Left kidney (tissue), 2 donors: ENCODE data around the gene TMEM87B. TPM values are rescaled to one million over a fixed set of nuclear protein-coding genes. Genes with fewer than 3 reads are reported as not detected.
"Not testable (repeated sequence)": the region's sequence is repeated elsewhere in the genome, so short reads cannot be mapped to it uniquely, and the experiment has no call there.

Source experiments
- DNase-seq: peaks from one replicate; pipeline ENCODE4 v3.0.0-alpha.2; 2013
- polyA plus RNA-seq: library from polyadenylated mRNA; unstranded; fragments of 120-200 nt; gene quantifications from one replicate; pipeline ENCODE4 v1.2.1, GENCODE V29; 2013; ENCODE audit not compliant: insufficient read length

TMEM87B gene
- polyA plus RNA-seq, 1 donor = 29.9 TPM

DNA sequence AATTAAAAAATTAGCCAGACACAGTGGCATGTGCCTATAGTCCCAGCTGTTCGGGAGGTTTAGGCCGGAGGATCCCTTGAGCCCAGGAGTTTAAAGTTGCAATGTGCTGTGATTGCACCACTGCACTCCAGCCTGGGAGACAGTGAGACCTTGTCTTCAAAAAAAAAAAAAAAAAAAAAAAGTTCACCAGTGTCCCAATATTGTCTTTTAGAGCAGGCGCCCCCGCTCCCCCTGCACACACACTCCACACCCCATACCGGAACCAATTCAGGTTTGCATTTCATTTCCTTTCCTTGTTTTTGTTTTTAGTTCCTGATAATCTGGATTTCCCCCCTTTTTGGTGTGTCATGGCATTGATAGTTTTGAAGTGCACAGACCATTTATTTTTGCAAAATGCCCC is 10.4 kb downstream of the TMEM87B start:
- DNase-seq = no peak

DNA sequence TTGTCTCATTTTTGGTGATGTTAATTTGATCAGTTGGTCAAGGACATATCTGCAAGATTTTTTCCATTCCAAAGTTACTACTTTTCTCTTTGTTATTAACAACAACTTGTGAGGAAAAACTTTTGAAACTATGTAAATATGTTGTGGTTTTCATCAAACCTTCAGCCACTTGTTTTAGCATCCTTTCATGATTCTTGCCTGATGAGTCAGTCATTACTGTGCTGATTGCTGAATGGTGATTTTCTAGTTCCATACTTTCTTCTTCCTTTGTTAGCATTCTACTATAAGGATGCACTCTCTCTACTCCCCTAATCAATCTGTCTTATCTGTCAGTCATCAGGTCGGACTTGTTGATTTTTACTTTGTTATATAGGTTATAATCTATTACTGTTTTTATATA is 10.9 kb downstream of the TMEM87B start:
- DNase-seq = no peak

DNA sequence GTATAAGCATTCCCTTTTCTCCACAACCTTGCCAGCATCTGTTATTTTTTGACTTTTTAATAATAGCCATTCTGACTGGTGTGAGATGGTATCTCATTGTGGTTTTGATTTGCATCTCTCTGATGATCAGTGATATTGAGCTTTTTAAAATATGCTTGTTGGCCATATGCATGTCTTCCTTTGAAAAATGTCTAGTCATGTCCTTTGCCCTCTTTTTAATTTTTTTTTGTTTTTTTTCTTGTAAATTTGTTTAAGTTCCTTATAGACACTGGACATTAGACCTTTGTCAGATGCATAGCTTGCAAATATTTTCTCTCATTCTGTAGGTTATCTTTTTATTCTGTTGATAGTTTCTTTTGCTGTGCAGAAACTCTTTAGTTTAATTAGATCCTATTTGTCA is 14.7 kb downstream of the TMEM87B start:
- DNase-seq = not testable (repeated sequence)

DNA sequence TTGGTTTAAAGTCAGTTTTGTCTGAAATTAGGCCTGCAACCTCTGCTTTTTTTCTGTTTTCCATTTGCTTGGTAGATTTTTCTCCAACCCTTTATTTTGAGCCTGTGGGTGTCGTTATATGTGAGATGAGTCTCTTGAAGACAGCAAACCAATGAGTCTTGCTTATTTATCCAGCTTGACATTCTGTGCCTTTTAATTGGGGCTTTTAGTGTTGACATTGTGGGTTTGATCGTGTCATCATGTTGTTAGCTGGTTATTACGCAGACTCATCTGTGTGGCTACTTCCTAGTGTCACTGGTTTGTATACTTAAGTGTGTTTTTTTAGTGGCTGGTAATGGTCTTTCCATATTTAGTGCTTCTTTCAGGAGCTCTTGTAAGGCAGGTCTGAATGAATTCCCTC is 18.8 kb downstream of the TMEM87B start:
- DNase-seq = no peak

DNA sequence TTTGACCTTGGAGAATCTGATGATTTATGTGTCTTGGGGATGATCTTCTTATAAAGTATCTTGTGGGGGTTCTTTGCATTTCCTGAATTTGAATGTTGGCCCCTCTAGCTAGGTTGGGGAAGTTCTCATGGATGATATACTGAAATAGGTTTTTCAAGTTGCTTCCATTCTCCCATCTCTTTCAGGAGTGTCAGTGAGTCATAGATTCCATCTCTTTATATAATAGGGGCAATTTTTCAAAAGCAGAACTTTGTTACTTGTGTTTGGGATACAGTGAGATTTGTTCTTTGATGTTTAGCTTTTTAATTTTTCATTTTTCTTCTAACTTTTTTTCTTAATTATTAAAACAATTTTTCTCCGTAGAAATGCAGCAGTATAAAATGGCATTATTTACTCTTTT is 19.4 kb downstream of the TMEM87B start:
- DNase-seq = no peak

DNA sequence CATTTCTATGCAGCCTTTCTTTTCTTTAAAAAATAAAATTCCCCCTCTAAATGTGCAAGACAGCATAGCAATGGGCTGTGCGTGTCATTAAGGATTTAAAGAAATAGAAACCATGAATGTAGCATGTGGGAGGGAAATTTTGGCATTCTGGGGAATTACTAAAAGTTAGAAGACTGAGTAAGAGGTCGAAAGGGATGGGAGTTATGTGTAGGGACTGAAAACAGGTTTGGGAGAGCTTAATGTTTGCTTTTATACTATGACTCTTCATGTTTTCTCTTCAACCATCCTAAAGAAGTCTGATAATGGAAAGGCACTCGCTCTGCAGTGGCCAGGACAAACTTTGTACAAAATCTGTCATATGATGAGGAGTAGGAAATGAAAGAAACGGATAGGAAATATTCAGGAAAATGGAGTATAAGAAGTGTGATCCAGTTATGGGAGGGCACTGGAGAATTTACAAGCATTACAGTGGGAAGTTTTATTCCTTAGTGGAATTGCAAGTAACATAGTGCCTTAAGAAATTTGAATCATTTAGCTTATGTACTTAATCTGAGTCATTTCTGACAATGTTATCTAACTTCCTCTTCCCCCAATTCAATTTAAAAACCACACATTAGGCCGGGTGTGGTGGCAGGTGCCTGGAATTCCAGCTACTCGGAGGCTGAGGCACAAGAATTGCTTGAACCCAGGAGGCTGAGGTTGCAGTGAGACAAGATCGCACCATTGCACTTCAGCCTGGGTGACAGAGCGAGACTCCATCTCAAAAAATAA is 20.6 kb downstream of the TMEM87B start:
- no peak for DNase-seq

DNA sequence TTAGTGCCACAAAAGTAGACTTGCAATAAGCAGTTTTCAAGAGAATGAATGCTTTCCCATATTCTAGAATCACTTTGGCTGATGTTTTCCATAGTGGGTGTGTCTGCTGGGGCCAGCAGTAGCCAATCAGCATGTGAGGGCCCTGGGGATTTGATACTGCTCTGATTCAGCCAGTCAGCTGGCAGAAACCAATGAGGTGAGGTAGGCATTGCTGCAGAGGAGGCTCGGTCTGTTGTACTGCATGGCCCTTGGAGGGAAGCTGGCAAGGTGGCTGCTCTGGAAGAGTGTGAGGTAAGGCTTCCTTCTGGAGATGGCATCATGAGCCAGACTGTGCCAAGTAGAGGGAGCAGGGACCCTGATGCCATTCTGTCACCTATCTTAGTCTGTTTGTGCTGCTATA is 22.7 kb downstream of the TMEM87B start:
- DNase-seq = no peak

DNA sequence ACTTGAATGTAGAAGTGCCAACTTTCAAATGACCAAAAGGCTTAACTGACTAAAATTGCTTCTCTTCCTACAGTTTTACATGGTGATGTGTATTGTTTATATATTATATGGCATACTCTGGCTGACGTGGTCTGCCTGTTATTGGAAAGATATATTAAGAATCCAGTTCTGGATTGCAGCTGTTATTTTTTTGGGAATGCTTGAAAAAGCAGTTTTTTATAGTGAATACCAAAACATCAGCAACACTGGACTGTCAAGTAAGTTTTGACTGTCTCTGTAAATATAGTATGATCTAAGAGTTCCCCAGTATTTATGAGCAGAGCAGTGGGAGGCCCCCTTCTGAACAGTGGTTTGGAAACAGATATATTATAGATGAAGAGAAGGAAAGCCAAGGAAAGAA is 26.2 kb downstream of the TMEM87B start:
- DNase-seq = no peak

DNA sequence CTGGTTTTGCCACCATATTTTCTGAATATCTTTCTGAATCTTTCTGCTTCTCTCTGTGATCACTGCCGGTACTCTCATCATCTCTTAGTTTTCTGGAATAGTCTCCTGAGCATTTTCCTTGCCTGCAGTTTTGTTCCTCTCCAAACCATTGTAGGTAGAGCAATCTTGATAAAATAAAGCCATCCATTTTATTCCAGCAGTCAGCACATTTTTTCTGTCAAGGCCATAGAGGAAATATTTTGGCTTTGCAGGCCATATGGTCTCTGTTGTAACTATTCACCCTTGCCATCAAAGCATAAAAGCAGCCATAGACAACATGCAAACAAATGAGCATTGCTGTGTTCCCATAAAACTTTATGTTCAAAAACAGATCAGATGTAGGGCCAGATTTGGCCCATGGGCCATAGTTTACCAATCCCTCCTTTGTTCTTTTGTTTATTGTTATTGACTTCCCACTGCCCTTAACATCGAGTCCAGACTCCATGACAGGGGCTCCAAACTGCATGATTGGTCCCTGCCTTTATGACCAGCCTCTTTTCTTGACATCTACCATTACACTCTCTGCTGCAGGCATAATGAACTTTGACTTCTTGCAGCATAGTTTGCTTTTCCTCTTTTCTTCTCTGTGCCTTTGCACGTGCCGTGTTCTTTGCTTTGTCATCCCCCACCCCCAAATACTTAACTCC is 29.8 kb downstream of the TMEM87B start:
- DNase-seq = peak; percentile 38

DNA sequence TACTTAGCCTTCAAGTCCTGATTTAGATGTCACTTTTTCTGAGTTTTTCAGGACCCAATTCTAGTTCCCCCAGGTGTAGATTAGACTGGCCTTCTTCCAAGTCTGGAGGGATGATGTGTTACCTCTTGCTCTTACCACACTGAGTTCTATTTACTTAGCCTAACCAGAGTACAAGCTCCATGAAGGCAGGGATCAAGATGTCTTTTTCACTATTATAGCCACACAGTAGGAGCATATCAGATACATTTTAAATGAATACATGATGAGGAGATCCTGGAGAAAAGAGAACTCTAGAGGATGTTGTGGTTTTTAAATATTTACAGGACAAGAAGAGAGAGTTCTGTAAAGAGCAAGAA is 30.3 kb downstream of the TMEM87B start:
- DNase-seq = no peak

DNA sequence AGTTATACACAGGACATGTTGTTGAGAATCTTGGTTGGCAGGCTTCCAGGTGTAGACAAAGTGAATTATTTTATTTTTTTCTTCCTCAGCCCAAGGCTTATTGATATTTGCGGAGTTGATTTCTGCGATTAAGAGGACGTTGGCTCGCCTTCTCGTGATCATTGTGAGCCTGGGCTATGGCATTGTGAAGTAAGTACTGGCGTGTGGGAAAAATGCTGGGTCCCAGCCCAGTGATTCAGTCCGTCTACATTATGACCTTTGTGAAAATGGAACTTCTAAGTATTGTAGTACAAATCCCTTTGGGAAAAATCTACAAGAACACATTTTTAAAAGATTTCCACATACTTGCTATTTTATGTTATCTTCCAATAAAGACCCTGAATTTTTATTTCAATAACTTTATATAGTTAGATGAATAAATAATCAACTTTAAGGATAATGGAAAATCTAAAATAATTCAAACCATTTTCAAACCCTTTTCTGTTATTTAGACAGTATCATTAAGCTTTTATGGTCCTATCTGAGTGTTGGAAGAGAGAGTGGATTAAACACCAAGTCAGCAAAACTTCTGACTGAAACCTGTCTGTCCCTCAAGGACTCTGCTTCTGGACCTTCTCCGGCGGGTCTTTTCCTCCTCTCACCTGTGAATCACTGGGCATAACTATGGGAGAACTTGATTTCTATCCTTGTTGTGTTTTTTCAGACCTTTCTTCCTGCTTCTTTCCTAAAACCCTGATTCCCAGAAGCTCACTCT is 31.0 kb downstream of the TMEM87B start:
- DNase-seq = no peak

DNA sequence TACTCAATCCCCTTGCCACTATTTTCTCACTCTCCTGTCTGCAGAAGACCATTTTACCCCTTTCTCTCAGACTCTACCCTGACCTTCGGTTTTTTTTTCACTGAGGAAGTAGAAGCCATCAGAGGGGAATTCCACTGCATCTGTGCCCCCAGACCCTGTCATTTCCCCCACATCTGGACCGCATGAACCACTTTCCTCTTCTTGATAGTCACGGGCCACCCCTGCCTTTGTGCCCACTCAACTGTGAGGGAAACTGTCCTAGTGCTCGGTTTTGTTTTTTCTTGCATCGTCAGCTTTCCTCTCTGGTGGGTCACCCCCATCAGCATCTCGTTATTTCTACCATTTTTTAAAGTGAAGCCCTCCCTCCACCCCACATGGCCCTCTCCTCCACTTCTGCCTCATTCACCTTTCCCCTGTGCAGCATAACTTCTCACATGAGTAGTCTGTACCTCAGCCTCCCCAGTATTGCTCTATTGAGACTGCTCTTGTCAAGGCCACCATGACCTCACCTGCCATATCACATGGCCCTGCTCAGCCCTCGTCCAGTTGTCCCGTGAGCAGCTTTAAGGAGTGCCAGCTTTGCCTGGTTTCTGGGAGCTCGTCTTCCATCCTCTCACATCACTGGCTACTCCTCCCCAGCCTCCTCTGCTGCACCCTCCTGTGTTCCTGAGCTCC is 32.4 kb downstream of the TMEM87B start:
- no peak for DNase-seq

DNA sequence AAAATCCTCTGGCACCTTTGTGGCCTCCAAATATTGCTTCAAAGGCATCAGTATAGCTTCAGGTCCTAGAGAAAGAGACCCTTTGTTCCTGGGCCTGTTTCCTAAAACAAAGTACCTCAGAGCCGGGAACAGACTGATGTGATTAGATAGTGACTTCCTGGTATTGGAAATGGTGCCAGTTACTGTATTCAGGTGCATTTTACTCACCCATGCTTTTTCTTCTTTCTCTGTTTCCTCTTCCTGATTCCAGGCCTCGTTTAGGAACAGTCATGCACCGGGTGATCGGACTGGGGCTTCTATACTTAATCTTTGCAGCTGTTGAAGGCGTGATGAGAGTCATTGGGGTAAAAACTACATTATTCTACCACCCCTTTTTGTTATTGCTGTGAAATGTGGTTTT is 34.3 kb downstream of the TMEM87B start:
- DNase-seq = no peak

DNA sequence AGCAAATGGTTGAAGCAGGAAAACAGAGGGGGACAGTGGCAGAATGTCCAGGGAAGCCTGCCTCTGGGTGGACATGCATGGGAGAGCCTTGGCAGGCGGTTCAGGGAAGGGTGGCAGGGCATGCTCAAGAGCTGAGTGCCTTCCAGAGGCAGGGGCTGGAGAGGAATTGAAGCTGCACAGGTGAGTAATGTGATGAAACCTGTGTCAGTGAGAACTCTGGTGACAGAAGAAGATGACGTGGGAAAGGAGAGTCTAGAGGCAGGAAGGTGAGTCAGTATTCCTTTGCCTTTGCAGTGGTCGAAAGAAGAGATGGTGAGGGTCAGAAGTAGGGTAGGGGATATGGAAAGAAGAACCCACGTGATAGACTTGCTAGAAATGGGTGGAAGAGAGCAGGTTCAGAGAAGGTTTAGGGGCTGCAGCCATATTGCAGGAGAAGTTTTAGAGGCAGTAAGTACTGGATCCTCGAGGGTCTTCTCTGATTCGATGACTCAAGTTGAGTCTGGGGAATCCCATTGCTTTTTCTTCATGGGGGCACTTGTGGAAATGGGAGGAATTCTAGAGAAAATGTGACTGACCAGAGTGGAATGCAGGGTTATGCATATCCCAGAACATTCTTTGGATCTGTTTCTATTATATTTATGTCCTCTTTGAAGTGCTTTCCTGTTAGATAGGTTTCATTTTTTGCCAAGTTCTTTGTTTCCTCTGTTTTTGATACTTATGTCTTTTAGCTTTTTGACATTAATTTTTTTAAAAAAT is 37.4 kb downstream of the TMEM87B start:
- DNase-seq = no peak

DNA sequence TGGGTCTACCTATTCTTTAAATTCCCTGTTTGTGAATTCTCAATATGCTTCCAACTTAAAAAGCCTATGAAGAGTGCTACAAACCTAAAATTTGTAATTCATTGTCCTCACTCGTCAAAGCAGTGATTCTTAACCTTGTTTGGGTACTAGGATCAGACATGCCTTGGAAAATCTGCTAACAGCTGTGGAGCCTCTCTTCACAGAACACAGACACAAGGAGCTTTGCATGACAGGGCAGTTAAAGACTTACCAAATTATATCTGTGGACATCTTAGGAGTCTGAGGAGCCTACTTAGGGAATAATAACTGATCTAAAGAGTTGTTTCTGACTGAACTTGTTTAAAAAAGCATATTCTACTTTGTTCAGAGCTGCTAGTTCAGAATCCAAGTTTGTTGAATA is 38.1 kb downstream of the TMEM87B start:
- no peak for DNase-seq

DNA sequence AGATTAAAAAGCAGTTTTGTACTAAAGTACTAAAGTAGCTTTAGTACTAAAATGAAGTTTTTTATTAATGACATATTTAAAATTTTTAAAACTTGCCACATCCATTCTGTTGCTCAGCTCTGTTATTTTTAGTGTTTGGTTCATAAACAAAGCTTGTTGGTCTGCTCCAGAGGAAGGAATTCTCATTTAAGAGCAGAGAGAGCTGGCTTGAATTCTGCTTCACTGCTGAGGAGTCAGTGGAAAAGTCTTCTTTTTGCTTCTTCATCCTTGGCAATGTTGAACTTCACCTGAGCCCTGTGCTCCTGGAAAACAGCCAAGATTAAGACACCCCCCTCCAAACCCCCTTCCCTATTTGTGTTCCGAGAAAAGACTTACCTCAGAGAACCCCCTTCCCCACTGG is 40.6 kb downstream of the TMEM87B start:
- no peak for DNase-seq

DNA sequence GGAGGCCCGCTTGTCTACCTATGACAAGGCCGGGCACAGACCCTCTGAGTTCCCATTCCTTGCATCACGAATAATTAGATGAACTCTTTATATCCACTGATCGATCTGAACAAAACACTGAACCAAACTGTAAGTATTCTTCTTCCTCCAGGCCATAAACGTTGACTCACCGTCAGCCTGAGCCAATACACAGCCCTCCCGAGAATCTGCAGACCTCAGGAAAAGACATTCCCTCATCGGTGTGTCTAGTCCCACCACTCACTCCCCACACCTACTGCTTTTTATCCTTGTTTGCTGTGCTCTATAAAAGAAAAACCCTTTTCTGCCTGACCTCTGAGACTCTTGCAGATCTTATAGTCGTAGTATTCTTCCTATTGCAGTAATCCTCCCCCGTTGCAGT is 41.0 kb downstream of the TMEM87B start:
- DNase-seq = no peak

DNA sequence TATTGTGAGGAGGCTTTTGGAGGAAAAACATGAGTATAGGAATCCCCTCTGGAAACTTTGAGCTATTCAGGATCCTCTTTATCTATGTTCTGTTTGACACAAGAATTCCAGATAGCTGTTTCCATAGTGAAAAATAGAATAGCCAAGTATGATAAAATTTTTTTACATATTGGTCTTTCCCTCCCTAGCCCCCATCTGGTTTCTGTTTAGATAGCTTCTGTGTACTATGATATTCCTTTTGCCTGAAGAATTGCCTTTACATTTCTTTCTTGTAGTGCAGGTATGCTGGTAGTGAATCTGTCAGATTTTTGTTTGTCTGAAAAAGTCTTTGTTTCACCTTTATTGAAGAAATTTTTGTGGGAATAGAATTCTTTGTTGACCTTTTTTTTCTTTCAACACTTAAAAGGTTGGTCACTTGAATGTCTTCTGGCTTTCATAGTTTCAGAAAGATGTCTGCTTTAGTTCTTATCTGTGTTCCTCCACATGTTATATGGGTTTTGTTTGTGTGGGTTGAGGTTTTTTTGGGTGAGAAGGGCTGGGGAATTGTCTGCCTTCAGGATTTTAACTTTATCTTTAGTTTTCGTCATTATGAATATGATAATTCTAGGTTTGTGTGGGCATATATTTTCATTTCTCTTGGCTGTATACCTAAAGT is 53.2 kb downstream of the TMEM87B start:
- DNase-seq = no peak

DNA sequence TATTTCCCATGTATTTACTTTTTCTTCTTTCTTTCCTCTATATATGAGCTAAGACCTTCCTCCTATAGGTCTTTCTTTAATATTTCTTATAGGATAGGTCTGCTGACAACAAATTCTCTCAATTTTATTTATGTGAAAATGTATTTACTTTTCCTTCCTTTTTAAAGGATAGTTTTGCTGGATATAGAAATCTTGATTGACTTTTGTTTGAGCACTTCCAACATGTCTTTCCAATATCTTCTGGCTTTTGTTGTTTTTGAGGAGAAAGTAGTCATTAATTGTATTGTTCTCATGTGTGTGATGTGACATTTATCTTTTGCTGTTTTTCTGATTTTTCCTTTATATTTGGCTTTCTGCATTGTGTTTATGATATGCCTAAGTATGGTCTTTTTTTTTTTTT is 54.2 kb downstream of the TMEM87B start:
- no peak for DNase-seq

DNA sequence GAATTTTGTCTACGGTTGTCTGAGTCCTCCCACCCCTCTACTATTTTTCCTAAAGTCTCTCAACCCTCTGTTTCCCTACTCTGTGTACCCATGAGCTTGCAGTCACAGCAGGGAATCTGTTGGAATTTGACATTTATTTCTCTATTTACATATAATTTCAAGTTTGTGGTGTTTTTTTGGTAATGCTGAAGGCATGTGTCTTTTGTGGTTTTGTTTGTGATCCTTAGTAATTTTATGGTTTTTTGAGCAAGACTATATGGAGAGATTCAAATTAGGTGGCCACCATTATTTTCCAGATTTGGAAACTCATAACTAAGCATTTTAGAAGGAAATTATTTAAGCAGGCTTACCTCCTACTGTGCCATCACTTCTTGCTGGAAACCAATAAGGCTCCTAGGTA is 55.9 kb downstream of the TMEM87B start:
- no peak for DNase-seq

DNA sequence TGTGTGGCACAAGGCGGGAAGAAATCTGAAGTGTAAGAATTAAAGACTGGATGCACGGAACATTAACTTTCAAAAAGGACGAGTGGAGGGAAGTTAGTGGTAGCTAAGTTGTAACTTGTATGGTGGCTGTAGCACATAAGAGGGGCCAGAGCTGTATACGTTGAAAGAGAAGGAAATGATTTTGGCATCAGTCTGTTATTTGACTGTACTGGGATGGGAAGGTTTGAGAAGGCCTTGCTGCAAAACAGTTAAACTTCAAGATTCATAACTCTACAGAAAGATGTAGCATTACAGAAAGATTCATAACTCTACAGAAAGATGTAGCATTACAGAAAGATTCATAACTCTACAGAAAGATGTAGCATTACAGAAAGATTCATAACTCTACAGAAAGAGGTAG is 58.3 kb downstream of the TMEM87B start:
- not testable (repeated sequence) for DNase-seq
